ENCODE results near the gene SHTN1. TPM values are rescaled to one million over a fixed set of nuclear protein-coding genes. Genes with fewer than 3 reads are reported as not detected.

The SHTN1 gene
- total RNA-seq, 1 donor from 2014 or later = 20.2 TPM

GRCh38 chr10:116913695-116914094 is 91.3 kb downstream of the SHTN1 start:
- Mint-ChIP-seq H3K27me3 (ENCODE audit: low read depth) (no peaks in the 10 kb centered on the region), H3K4me1 (ENCODE audit: low read depth) (no peaks in the 10 kb centered on the region), H3K36me3 (ENCODE audit: low read depth) (peaks cover 21% of the 10 kb centered on the region), H3K27ac (ENCODE audit: unreplicated experiment) (no peak overlapping the region), H3K4me3 (ENCODE audit: unreplicated experiment) (no peak overlapping the region), H3K9me3 (ENCODE audit: low read depth) (no peaks in the 10 kb centered on the region)
- no peak for DNase-seq (ENCODE audit: low spot score)
- no peak for TF ChIP-seq CTCF (IDR thresholded peaks at IDR 0.05)

DNA sequence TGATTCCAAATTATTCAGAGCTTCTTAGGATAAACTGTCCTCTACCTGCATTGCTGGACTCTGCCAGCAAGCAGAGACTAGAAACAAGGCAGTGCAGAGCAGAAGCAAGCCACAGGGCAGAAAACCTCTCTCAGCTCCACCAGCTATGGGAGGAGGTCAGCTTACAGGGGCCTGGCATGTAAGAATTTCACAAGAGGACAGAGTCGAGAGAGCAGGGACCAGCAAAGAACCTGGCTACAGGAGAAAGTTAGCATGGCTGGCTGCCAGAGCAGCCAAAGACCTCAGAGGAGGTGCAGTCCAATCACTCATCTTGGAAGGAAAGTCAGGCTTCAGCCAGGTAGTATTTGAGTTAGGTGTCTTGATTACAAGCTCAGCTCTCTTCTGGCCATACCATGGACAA is 92.8 kb downstream of the SHTN1 start:
- Mint-ChIP-seq H3K27ac (ENCODE audit: unreplicated experiment) (no peak overlapping the region), H3K27me3 (ENCODE audit: low read depth) (no peaks in the 10 kb centered on the region), H3K9me3 (ENCODE audit: low read depth) (no peaks in the 10 kb centered on the region), H3K36me3 (ENCODE audit: low read depth) (peaks cover 22% of the 10 kb centered on the region), H3K4me3 (ENCODE audit: unreplicated experiment) (no peak overlapping the region), H3K4me1 (ENCODE audit: low read depth) (no peaks in the 10 kb centered on the region)
- DNase-seq (ENCODE audit: low spot score) = no peak
- no peak for TF ChIP-seq CTCF (IDR thresholded peaks at IDR 0.05)

GRCh38 chr10:116910910-116911309 is 94.1 kb downstream of the SHTN1 start:
- no peak for DNase-seq (ENCODE audit: low spot score)
- H3K27me3 Mint-ChIP-seq (ENCODE audit: low read depth) = no peaks in the 10 kb centered on the region
- no peak overlapping the region for H3K27ac Mint-ChIP-seq (ENCODE audit: unreplicated experiment)
- H3K4me3 Mint-ChIP-seq (ENCODE audit: unreplicated experiment) = no peak overlapping the region
- no peak for TF ChIP-seq CTCF (IDR thresholded peaks at IDR 0.05)
- no peaks in the 10 kb centered on the region for H3K4me1 Mint-ChIP-seq (ENCODE audit: low read depth)
- H3K36me3 Mint-ChIP-seq (ENCODE audit: low read depth) = peaks cover 24% of the 10 kb centered on the region
- no peaks in the 10 kb centered on the region for H3K9me3 Mint-ChIP-seq (ENCODE audit: low read depth)

- Mint-ChIP-seq H3K27me3 (ENCODE audit: low read depth) (no peaks in the 10 kb centered on the region), H3K4me1 (ENCODE audit: low read depth) (no peaks in the 10 kb centered on the region), H3K4me3 (ENCODE audit: unreplicated experiment) (no peak overlapping the region), H3K9me3 (ENCODE audit: low read depth) (no peaks in the 10 kb centered on the region), H3K27ac (ENCODE audit: unreplicated experiment) (no peak overlapping the region), H3K36me3 (ENCODE audit: low read depth) (peaks cover 19% of the 10 kb centered on the region)
- DNase-seq (ENCODE audit: low spot score) = no peak
- no peak for TF ChIP-seq CTCF (IDR thresholded peaks at IDR 0.05)
Observed at GRCh38 chr10:116909307-116909706, 95.7 kb downstream of the SHTN1 start.

GRCh38 chr10:116907245-116907987 is 97.6 kb downstream of the SHTN1 start:
- Mint-ChIP-seq H3K27me3 (ENCODE audit: low read depth) (no peaks in the 10 kb centered on the region), H3K4me3 (ENCODE audit: unreplicated experiment) (no peak overlapping the region), H3K9me3 (ENCODE audit: low read depth) (no peaks in the 10 kb centered on the region), H3K4me1 (ENCODE audit: low read depth) (no peaks in the 10 kb centered on the region), H3K27ac (ENCODE audit: unreplicated experiment) (no peak overlapping the region), H3K36me3 (ENCODE audit: low read depth) (peaks cover 11% of the 10 kb centered on the region)
- TF ChIP-seq CTCF (IDR thresholded peaks at IDR 0.05) = no peak
- DNase-seq (ENCODE audit: low spot score) = no peak

Data from chondrocyte (in vitro differentiated cells).